GM18508 (cell line): ENCODE results near the gene NKAIN2.

ENCODE experiments used
- ATAC-seq: cut with Tn5 transposase; IDR thresholded peaks from one replicate; pipeline ENCODE4 v1.9.1; 2021; ENCODE audit warnings: moderate number of reproducible peaks; ENCODE audit not compliant: insufficient read depth, unreplicated experiment

NKAIN2 gene

GRCh38 chr6:124830506-124830905 is 1026.8 kb downstream of the NKAIN2 start:
- no peak for ATAC-seq

- ATAC-seq, result no peak
Measured at GRCh38 chr6:124854338-124854922, 1050.8 kb downstream of the NKAIN2 start.

- ATAC-seq, result no peak
Measured at GRCh38 chr6:124857746-124858145, 1054.1 kb downstream of the NKAIN2 start.

GRCh38 chr6:124858564-124858963 is 1054.9 kb downstream of the NKAIN2 start:
- ATAC-seq, result no peak

- ATAC-seq, result no peak
Measured at GRCh38 chr6:124859366-124859765, 1055.7 kb downstream of the NKAIN2 start.

- no peak for ATAC-seq
Measured at GRCh38 chr6:124866040-124866439, 1062.4 kb downstream of the NKAIN2 start.

- no peak for ATAC-seq
Measured at GRCh38 chr6:124867121-124867520, 1063.5 kb downstream of the NKAIN2 start.

GRCh38 chr6:124868481-124868880 is 1064.8 kb downstream of the NKAIN2 start:
- ATAC-seq, result no peak

GRCh38 chr6:124869416-124869815 is 1065.8 kb downstream of the NKAIN2 start:
- no peak for ATAC-seq

- ATAC-seq, result no peak
Measured at GRCh38 chr6:124870611-124871459, 1067.2 kb downstream of the NKAIN2 start.

GRCh38 chr6:124872361-124873065 is 1068.8 kb downstream of the NKAIN2 start:
- ATAC-seq, result peak; percentile 78

GRCh38 chr6:124873066-124873410 is 1069.4 kb downstream of the NKAIN2 start:
- peak; percentile 5 for ATAC-seq
